OCI-LY3 (cell line): Measurements from ENCODE around the gene ARID1B.

Experiments used
- CTCF ChIP-seq: fragments of 200-600, 300-600 bp; sonication (generic); IDR thresholded peaks from 2 replicates; pipeline ENCODE4 v1.5.1; 2014; ENCODE audit warnings: antibody characterized with exemption, low read length, low read depth
- EZH2phosphoT487 ChIP-seq: fragments of 200-600 bp; shearing (Covaris generic); IDR thresholded peaks from 2 replicates; pipeline ENCODE4 v1.6.1; 2018; ENCODE audit warnings: antibody characterized with exemption, mixed run types, low read depth

GRCh38 chr6:157172830-157173536 is 395.8 kb downstream of the ARID1B start:
- no peak for TF ChIP-seq CTCF
- no peak for TF ChIP-seq EZH2phosphoT487
